H9 (cell line): Measurements from ENCODE around the gene HECTD2. TPM values are rescaled to one million over a fixed set of nuclear protein-coding genes. Genes with fewer than 3 reads are reported as not detected.

ENCODE experiments used
- DNase-seq: peaks from one replicate; pipeline ENCODE4 v3.0.0-alpha.2; 2017
- H2AFZ ChIP-seq: one replicate; pipeline ENCODE4 v1.6.1; 2013; ENCODE audit warnings: mild to moderate bottlenecking, low read length, control low read depth, moderate library complexity
- H2AK5ac ChIP-seq: 2 replicates; pipeline ENCODE4 v1.6.1; 2013; ENCODE audit warnings: low read length, control low read depth, mixed read lengths; ENCODE audit not compliant: insufficient read length
- H2BK120ac ChIP-seq: one replicate; pipeline ENCODE4 v1.6.1; 2013; ENCODE audit warnings: low read depth, mild to moderate bottlenecking, low read length, control low read depth, inconsistent platforms; ENCODE audit not compliant: poor library complexity, severe bottlenecking
- H2BK12ac ChIP-seq: 2 replicates; pipeline ENCODE4 v1.6.1; 2013; ENCODE audit warnings: low read length, control low read depth, mixed read lengths, low read depth; ENCODE audit not compliant: insufficient read length
- H2BK15ac ChIP-seq: 2 replicates; pipeline ENCODE4 v1.6.1; 2013; ENCODE audit warnings: low read depth, low read length, control low read depth
- H2BK20ac ChIP-seq: one replicate; pipeline ENCODE4 v1.6.1; 2013; ENCODE audit warnings: low read depth, mild to moderate bottlenecking, low read length, control low read depth, inconsistent platforms; ENCODE audit not compliant: poor library complexity, severe bottlenecking
- H2BK5ac ChIP-seq: 2 replicates; pipeline ENCODE4 v1.6.1; 2013; ENCODE audit warnings: low read length, control low read depth, mixed read lengths; ENCODE audit not compliant: insufficient read length
- H3K14ac ChIP-seq: 2 replicates; pipeline ENCODE4 v1.6.1; 2013; ENCODE audit warnings: low read length, control low read depth; ENCODE audit not compliant: insufficient read depth
- H3K18ac ChIP-seq: 2 replicates; pipeline ENCODE4 v1.6.1; 2013; ENCODE audit warnings: low read depth, mild to moderate bottlenecking, mixed read lengths, low read length, control low read depth; ENCODE audit not compliant: insufficient read length
- H3K23ac ChIP-seq: 2 replicates; pipeline ENCODE4 v1.6.1; 2013; ENCODE audit warnings: low read length, control low read depth, mixed read lengths, low read depth; ENCODE audit not compliant: insufficient read length
- H3K23me2 ChIP-seq: 2 replicates; pipeline ENCODE4 v1.6.1; 2013; ENCODE audit warnings: low read depth, mild to moderate bottlenecking, mixed read lengths, low read length, control low read depth; ENCODE audit not compliant: insufficient read length, poor library complexity, severe bottlenecking
- H3K27ac ChIP-seq: 2 replicates; pipeline ENCODE4 v1.5.1; 2013; ENCODE audit warnings: low read length, control low read depth, mixed read lengths, low read depth; ENCODE audit not compliant: insufficient read length
- H3K27me3 ChIP-seq: 2 replicates; pipeline ENCODE4 v1.6.1; 2013; ENCODE audit warnings: low read length, control low read depth, inconsistent platforms; ENCODE audit not compliant: insufficient read depth
- H3K4ac ChIP-seq: 2 replicates; pipeline ENCODE4 v1.6.1; 2013; ENCODE audit warnings: low read depth, mild to moderate bottlenecking, control low read depth, inconsistent platforms, low read length, moderate library complexity
- H3K4me1 ChIP-seq: 2 replicates; pipeline ENCODE4 v1.6.1; 2013; ENCODE audit warnings: low read length, control low read depth, inconsistent platforms; ENCODE audit not compliant: insufficient read depth
- H3K4me2 ChIP-seq: 2 replicates; pipeline ENCODE4 v1.6.1; 2013; ENCODE audit warnings: low read length, control low read depth, mixed read lengths; ENCODE audit not compliant: insufficient read length, insufficient read depth
- H3K56ac ChIP-seq: 2 replicates; pipeline ENCODE4 v1.6.1; 2013; ENCODE audit warnings: low read depth, mild to moderate bottlenecking, mixed read lengths, low read length, control low read depth; ENCODE audit not compliant: insufficient read length
- H3K79me1 ChIP-seq: 2 replicates; pipeline ENCODE4 v1.6.1; 2013; ENCODE audit warnings: low read depth, mild to moderate bottlenecking, moderate library complexity, low read length, control low read depth, inconsistent platforms; ENCODE audit not compliant: insufficient read depth, poor library complexity, severe bottlenecking
- H3K79me2 ChIP-seq: 2 replicates; pipeline ENCODE4 v1.6.1; 2013; ENCODE audit warnings: low read length, control low read depth, inconsistent platforms; ENCODE audit not compliant: insufficient read depth
- H3K9ac ChIP-seq: 2 replicates; pipeline ENCODE4 v1.6.1; 2013; ENCODE audit warnings: low read length, control low read depth, mixed read lengths; ENCODE audit not compliant: insufficient read length; ENCODE audit errors: extremely low read depth
- H3K9me3 ChIP-seq: one replicate; pipeline ENCODE4 v1.6.1; 2013; ENCODE audit warnings: low read depth, low read length, inconsistent platforms; ENCODE audit not compliant: control insufficient read depth
- H3T11ph ChIP-seq: one replicate; pipeline ENCODE4 v1.6.1; 2013; ENCODE audit warnings: mild to moderate bottlenecking, low read length, control low read depth, inconsistent platforms
- H4K20me1 ChIP-seq: one replicate; pipeline ENCODE4 v1.6.1; 2013; ENCODE audit not compliant: control insufficient read depth, insufficient read length, insufficient read depth
- H4K5ac ChIP-seq: 2 replicates; pipeline ENCODE4 v1.6.1; 2013; ENCODE audit warnings: low read depth, mild to moderate bottlenecking, mixed read lengths, low read length, control low read depth; ENCODE audit not compliant: insufficient read length
- H4K8ac ChIP-seq: replicated peaks from 2 replicates; pipeline ENCODE4 v1.6.1; 2013; ENCODE audit warnings: low read length, control low read depth, mixed read lengths, low read depth; ENCODE audit not compliant: insufficient read length
- H4K91ac ChIP-seq: 2 replicates; pipeline ENCODE4 v1.6.1; 2013; ENCODE audit warnings: low read depth, mild to moderate bottlenecking, moderate library complexity, mixed read lengths, low read length, control low read depth; ENCODE audit not compliant: insufficient read length
- H3K27ac Mint-ChIP-seq, 3 experiments: 2 replicates in 2 of 3; 3 replicates in 1 of 3; pipeline ENCODE4 v1.8.0; 2020 to 2021; ENCODE audit warnings: mixed read lengths in 3 of 3, mild to moderate bottlenecking in 1 of 3, moderate library complexity in 1 of 3
- H3K27me3 Mint-ChIP-seq: 2 replicates; pipeline ENCODE4 v1.8.0; 2021; ENCODE audit warnings: low read depth, mild to moderate bottlenecking, moderate library complexity, mixed read lengths
- H3K36me3 Mint-ChIP-seq, 3 experiments: 2 replicates in 2 of 3; 3 replicates in 1 of 3; pipeline ENCODE4 v1.8.0; 2020 to 2021; ENCODE audit warnings: low read depth in 3 of 3, mixed read lengths in 3 of 3; ENCODE audit not compliant: insufficient read depth in 1 of 3
- H3K4me1 Mint-ChIP-seq, 2 experiments: 2 replicates each; pipeline ENCODE4 v1.8.0; 2020; ENCODE audit warnings: mixed read lengths in 2 of 2
- H3K4me3 Mint-ChIP-seq, 2 experiments: 2 replicates in 1 of 2; 3 replicates in 1 of 2; pipeline ENCODE4 v1.8.0; 2020 to 2021; ENCODE audit warnings: mild to moderate bottlenecking in 2 of 2, mixed read lengths in 2 of 2, moderate library complexity in 1 of 2
- H3K9me3 Mint-ChIP-seq, 2 experiments: 2 replicates in 1 of 2; 3 replicates in 1 of 2; pipeline ENCODE4 v1.8.0; 2020; ENCODE audit warnings: mild to moderate bottlenecking in 2 of 2, mixed read lengths in 2 of 2, moderate library complexity in 1 of 2
- WGBS: extraction: QIAGEN DNeasy Blood & Tissue Kit; methylation state at CpG from one replicate; pipeline ENCODE4 v1.1.7; 2013; ENCODE audit warnings: missing lambda C conversion rate, low lambda C conversion rate, mixed read lengths; ENCODE audit not compliant: insufficient read length; ENCODE audit errors: extremely low coverage; 5-methylcytosine and 5-hydroxymethylcytosine counted together
- total RNA-seq: library from RNA; stranded (reverse); gene quantifications from 2 replicates; pipeline ENCODE4 v1.2.1, GENCODE V29; 2021
- TF ChIP-seq, protein P1 (sequence below): fragments of 200-600 bp; sonication (generic); conservative IDR thresholded peaks from 3 replicates; pipeline ENCODE4 v1.8.0; 2021; ENCODE audit warnings: antibody characterized with exemption, mild to moderate bottlenecking

The HECTD2 gene
- total RNA-seq, 1 experiment from 2014 or later = 13.4 TPM

DNA sequence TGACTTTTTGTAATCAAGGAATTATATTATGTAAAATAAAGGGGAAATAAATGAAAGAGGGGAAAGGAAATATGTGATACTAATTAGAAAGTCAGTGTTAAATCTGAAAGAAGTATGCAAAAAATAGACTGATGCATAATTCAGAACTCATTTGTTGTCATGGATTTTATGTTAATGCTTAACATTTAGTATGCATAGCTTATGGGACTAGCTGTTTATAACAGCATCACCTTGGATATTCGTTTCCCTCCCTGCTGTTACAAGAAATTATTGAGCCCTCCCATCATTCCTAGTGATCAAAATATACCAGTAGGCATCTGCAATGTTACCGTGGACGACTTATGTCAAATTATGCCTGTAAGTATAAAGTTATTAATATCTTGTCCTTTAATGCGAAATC lies 85.9 kb downstream of the HECTD2 start:
- no peaks in the 10 kb centered on the region for H3K27me3 Mint-ChIP-seq
- no peak overlapping the region for H2BK15ac ChIP-seq
- no peaks in the 10 kb centered on the region for H3K36me3 Mint-ChIP-seq
- TF ChIP-seq, protein P1, sequence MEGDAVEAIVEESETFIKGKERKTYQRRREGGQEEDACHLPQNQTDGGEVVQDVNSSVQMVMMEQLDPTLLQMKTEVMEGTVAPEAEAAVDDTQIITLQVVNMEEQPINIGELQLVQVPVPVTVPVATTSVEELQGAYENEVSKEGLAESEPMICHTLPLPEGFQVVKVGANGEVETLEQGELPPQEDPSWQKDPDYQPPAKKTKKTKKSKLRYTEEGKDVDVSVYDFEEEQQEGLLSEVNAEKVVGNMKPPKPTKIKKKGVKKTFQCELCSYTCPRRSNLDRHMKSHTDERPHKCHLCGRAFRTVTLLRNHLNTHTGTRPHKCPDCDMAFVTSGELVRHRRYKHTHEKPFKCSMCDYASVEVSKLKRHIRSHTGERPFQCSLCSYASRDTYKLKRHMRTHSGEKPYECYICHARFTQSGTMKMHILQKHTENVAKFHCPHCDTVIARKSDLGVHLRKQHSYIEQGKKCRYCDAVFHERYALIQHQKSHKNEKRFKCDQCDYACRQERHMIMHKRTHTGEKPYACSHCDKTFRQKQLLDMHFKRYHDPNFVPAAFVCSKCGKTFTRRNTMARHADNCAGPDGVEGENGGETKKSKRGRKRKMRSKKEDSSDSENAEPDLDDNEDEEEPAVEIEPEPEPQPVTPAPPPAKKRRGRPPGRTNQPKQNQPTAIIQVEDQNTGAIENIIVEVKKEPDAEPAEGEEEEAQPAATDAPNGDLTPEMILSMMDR = no peak
- H4K20me1 ChIP-seq = no peaks in the 10 kb centered on the region
- H2BK20ac ChIP-seq = no peak overlapping the region
- no peak overlapping the region for H3K14ac ChIP-seq
- no peak overlapping the region for H2AK5ac ChIP-seq
- no peak overlapping the region for H3K4me2 ChIP-seq
- H3T11ph ChIP-seq = no peak overlapping the region
- H3K23ac ChIP-seq = no peak overlapping the region
- H2BK5ac ChIP-seq = no peak overlapping the region
- H3K23me2 ChIP-seq = no peaks in the 10 kb centered on the region
- no CpG with 5 or more reads among the region's 4 CpGs for WGBS
- no peak overlapping the region for H4K5ac ChIP-seq
- no peaks in the 10 kb centered on the region for H3K9me3 ChIP-seq
- no peaks in the 10 kb centered on the region for H3K79me1 ChIP-seq
- no peak overlapping the region for H4K8ac ChIP-seq
- DNase-seq = no peak
- no peak overlapping the region for H2BK12ac ChIP-seq
- H4K91ac ChIP-seq = no peak overlapping the region
- no peak overlapping the region for H3K27ac Mint-ChIP-seq
- no peak overlapping the region for H3K56ac ChIP-seq
- H2AFZ ChIP-seq = no peak overlapping the region
- no peak overlapping the region for H2BK120ac ChIP-seq
- no peak overlapping the region for H3K4ac ChIP-seq
- no peak overlapping the region for H3K27ac ChIP-seq
- H3K27me3 ChIP-seq = no peaks in the 10 kb centered on the region
- no peaks in the 10 kb centered on the region for H3K79me2 ChIP-seq
- H3K4me3 Mint-ChIP-seq = no peak overlapping the region
- H3K9ac ChIP-seq = no peak overlapping the region
- no peak overlapping the region for H3K18ac ChIP-seq
- no peaks in the 10 kb centered on the region for H3K4me1 ChIP-seq
- H3K9me3 Mint-ChIP-seq = no peaks in the 10 kb centered on the region
- no peaks in the 10 kb centered on the region for H3K4me1 Mint-ChIP-seq
